NCI-H1048 (cell line): ENCODE data around the gene ADAMTSL3.
"Not testable (repeated sequence)": the region's sequence is repeated elsewhere in the genome, so short reads cannot be mapped to it uniquely, and the experiment has no call there.

Experiments used
- DNase-seq: peaks from one replicate; lab custom pipeline; 2025; lab: John Stamatoyannopoulos, UW

The ADAMTSL3 gene

GRCh38 chr15:84023636-84024035 is 369.7 kb downstream of the ADAMTSL3 start:
- DNase-seq = no peak

DNA sequence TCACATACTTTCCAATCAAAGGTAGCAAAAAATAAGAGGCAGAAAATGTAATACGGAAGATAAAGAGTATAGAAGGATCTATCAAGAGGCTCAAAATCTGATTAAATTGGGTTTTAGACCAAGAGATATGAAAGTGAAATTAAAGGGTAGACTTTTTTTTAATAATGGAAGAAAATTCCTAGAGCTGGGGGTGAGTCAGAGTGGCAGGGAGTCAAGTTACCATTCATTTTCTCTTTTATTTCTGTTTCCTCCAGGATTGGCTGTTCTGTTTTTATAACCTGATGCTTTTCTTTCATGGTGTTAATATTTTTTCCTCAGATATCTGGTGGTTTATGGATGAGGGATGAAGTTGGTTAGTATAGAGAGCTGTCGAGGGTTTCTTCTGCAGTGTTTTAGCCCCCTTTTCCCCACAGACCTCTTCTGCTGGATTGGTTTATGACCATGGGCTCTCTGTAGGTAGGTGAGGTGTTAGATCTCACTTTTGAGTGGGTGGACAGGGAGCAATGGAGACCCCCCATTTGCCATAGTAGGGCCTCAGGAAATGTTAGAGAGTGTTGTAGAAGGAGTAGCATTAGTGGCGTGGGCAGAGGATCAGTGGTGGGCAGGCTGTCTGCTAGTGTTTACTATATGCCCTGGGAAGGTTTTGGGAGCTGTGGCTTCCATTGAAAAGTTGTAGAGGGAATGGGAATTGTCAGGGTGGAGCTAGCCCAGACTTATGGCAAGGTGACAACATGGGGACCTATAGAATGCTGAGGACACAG is 380.1 kb downstream of the ADAMTSL3 start:
- no peak for DNase-seq

GRCh38 chr15:84034578-84035398 is 380.9 kb downstream of the ADAMTSL3 start:
- no peak for DNase-seq

- no peak for DNase-seq
Measured at GRCh38 chr15:84035399-84035766, 381.5 kb downstream of the ADAMTSL3 start.

DNA sequence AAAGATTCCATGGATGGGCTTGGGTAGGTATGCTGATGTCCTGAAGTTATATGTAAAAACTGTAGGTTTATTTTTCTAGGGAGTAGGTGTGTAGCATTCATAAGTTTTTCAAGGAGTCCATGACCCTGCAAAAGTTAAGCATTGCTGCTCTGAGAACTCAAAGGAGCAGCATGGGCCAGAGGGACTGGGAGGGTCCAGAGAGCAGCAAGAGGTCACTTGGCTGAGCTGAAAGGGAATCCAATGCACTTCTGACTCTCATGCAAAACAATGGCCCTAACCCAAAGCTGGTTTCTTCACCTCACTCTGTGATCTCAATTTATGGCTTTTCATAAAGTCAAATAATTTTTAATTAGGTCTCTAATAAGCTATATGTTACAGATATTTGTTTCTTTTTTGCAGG is 383.4 kb downstream of the ADAMTSL3 start:
- DNase-seq = no peak

GRCh38 chr15:84042434-84043056 is 388.6 kb downstream of the ADAMTSL3 start:
- not testable (repeated sequence) for DNase-seq

DNA sequence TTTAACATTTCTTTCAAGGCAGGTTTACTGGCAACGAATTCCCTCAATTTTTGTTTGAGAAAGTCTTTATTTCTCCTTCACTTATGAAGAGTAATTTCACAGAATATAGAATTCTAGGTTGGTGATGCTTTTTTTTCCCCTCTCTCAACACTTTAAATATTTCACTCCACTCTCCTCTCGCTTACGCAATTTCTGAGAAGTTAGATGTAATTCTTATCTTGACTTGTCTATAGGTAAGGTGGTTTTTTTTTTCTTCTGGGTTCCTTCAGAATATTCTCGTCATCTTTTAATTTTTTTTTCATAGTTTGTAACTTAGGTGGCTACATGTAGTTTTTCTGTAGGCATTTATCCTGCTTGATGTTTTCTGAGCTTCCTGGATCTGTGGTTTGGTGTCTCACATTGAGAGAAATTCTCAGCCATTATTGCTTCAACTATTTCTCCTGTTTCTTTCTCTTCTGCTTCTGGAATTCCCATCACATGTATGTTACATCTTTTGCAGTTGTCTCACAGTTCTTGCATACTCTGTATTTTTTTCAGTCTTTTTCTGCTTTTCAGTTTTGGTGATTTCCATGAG is 392.2 kb downstream of the ADAMTSL3 start:
- no peak for DNase-seq

- DNase-seq = not testable (repeated sequence)
Measured at GRCh38 chr15:84049480-84049879, 395.6 kb downstream of the ADAMTSL3 start.

- no peak for DNase-seq
Measured at GRCh38 chr15:84050076-84050475, 396.2 kb downstream of the ADAMTSL3 start.

DNA sequence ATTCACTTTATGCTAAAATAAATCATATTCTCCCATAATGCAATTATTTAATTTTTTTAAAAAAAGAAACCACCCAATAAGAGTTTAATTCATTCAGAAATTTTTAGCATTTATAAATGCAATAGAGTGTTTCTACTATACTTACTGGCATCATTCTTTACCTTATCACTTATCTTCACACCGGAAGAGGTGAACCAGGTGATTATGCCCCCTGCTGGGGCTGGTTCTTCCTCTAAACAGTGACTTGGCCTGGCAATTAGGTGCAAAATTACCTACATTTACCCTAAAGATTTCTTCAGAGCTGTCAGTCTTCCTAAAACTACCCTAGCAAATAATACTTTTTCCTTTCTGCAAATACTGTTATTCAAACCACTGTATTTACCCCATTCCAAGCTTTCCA is 397.2 kb downstream of the ADAMTSL3 start:
- DNase-seq = not testable (repeated sequence)

DNA sequence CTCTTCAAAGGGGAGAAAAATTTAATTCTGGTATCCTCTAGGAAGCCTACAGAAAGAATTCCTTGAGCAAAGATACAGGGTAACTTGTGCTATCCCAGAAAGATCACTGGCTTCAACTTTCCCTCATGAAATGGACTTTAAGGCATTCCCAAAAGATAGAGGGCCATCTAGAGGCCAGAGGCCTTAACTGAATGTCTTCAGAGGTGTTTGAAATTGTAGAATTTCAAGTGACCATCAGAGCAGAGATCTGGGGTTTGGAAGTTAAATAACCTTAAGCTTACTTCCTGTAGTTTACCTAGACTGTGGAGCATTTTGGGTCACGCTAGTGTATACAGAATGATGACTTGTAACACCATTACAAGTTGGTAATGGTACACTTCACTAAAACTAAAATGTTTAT is 400.6 kb downstream of the ADAMTSL3 start:
- not testable (repeated sequence) for DNase-seq

DNA sequence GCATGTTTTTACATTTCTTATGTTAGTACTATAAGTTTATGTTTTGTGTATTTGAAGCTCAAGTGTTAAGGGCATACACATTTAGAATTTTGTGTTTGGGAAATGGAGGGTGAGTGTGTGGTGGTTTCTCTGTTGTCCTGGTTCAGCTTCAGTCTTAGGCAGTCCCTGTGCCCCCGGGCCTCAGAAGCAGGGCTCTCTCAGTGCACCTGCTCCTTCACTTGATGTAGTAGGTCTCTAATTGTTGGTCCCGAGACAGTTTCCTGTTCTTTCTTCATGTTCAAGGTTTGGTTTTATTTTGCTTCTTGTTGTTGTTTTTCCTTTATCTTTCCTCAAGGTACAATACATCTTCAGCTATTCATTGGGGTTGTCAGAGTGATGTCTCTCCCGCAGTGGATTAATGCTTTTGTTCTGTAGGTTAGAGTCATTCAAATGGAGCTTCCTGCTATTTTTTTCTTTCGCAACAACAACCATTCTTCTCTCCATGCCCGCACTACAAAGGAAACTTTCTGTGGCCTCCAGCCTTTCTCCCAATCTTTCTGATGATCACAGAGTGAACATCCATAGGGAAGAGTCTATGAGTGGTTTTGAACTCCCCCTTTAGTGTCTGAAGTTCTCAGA is 403.9 kb downstream of the ADAMTSL3 start:
- no peak for DNase-seq

DNA sequence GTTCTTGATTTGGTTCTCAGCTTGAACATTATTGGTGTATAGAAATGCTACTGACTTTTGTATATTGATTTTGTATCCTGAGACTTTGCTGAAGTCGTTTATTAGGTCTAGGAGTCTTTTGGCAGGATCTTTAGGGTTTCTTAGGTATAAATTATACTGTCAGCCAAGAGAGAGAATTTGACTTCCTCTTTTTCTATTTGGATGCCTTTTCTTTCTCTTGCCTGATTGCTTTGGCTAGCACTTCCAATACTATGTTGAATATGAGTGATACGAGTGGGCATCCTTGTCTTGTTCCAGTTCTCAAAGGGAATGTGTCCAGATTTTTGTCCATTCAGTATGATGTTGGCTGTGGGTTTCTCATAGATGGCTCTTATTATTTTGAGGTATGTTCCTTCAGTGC is 409.8 kb downstream of the ADAMTSL3 start:
- DNase-seq = not testable (repeated sequence)

DNA sequence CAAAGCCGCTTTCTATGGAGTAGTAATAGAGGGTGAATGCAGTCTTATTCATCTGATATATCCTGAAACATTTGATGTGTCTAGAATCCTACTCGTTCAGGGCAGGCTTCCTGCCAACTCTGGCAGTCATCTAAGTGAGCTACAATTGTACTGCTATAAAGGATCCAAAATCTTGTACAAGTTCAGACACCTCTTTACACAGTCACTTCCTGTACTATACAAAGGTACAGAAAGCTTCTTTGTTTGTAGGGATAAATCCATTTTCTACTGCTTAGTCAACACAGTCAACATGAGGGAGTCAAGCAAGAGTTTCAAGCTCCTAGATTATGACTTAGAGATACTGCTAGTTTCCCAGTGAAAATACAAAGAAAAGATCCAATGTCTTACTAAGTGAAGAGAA is 414.8 kb downstream of the ADAMTSL3 start:
- DNase-seq = not testable (repeated sequence)

DNA sequence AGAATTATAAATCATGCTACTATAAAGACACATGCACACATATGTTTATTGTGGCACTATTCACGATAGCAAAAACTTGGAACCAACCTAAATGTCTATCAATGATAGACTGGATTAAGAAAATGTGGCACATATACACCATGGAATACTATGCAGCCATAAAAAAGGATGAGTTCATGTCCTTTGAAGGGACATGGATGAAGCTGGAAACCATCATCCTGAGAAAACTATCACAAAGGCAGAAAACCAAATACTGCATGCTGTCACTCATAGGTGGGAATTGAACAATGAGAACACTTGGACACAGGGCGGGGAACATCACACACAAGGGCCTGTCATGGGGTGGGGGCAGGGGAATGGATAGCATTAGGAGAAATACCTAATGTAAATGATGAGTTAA is 424.1 kb downstream of the ADAMTSL3 start:
- DNase-seq = not testable (repeated sequence)

- DNase-seq = not testable (repeated sequence)
Measured at GRCh38 chr15:84079325-84079884, 425.5 kb downstream of the ADAMTSL3 start.

- DNase-seq = no peak
Measured at GRCh38 chr15:84079885-84080777, 426.2 kb downstream of the ADAMTSL3 start.

DNA sequence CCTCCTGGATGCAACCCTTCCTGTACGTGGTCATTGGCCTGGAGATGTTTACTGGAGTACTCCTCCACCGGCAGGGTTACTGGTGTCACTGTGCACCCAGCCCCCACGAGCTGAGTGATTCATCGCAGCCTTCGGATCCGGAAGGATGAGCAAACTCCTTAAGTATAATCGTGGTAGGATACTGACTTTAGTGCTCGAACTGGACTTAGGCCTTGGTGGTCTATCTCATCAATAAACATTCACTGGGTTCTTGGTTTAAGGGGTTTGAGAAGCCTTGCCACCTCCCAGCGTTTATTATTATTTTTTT is 426.8 kb downstream of the ADAMTSL3 start:
- DNase-seq = not testable (repeated sequence)

DNA sequence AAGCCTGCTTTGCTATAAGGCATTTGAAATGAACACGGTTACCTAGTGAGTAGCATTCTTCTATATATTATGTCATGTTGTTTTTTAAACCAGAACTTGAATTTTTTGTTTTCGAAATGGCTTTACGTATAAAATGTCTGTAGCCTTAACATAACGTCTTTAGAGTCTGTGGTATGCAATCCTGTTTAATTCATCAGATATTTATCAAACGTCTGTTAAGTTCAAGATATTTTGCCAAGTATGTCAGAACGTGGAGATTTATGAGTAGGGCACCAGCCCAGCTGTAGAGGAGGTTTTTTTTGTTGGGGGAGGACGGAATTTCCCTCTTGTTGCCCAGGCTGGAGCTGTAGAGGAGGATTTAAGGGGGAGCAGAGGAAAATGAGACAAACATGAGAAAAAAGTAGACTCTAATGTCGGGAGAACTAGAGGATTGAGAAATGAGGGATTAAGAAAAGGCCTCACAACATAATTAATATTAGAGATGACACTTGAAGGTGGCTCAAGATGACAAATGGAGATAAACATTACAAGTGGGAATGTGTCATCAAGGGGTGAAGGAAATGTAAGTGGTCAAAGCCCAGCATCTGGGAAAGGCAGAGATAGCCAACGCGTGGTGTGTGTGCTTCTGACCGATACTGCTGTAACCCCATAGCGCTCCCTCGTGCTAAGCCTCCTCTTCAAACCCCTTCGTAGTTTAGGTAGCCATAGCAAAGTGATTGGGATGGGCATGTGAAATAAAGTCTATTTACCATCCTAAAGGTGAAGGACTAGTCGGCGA is 427.7 kb downstream of the ADAMTSL3 start:
- no peak for DNase-seq

GRCh38 chr15:84082739-84083138 is 428.8 kb downstream of the ADAMTSL3 start:
- DNase-seq = no peak
